Measurements from ENCODE around the gene MAT2A.

GRCh38 chr2:85585781-85586105 lies 46.8 kb downstream of the MAT2A start:
- TF ChIP-seq BHLHE40 (IDR thresholded peaks at IDR 0.05; ENCODE audit: borderline replicate concordance): no peak
- TF ChIP-seq FOXA1 (IDR thresholded peaks at IDR 0.05): no peak
- TF ChIP-seq NFRKB (IDR thresholded peaks at IDR 0.05): no peak
- no peak for TF ChIP-seq HDGF (IDR thresholded peaks at IDR 0.05; ENCODE audit: borderline replicate concordance)
- no peak for TF ChIP-seq FOXM1 (IDR thresholded peaks at IDR 0.05; ENCODE audit: borderline replicate concordance)
- TF ChIP-seq SUZ12 (IDR thresholded peaks at IDR 0.05): no peak
- TF ChIP-seq ELF4 (IDR thresholded peaks at IDR 0.05): no peak
